GM12891 (cell line): ENCODE measurements around the gene SRL.
"Not testable (repeated sequence)": the region's sequence is repeated elsewhere in the genome, so short reads cannot be mapped to it uniquely, and the experiment has no call there.

Experiments used
- DNase-seq: peaks from one replicate; pipeline ENCODE4 v3.0.0; 2011; ENCODE audit warnings: low spot score; ENCODE audit not compliant: insufficient read length
- FAIRE-seq: peaks from 2 replicates; lab custom pipeline; 2011; peaks lifted over from hg19 to GRCh38; lab: Jason Lieb, UNC
- PAX5 ChIP-seq: IDR thresholded peaks from 2 replicates; pipeline ENCODE4 v1.6.1; 2011; ENCODE audit warnings: low read length, moderate library complexity, mild to moderate bottlenecking; ENCODE audit not compliant: insufficient read depth, severe bottlenecking
- POLR2A ChIP-seq: IDR thresholded peaks from 2 replicates; pipeline ENCODE4 v1.6.1; 2011; ENCODE audit warnings: low read depth, low read length, control low read depth
- POLR2AphosphoS5 ChIP-seq: IDR thresholded peaks from 2 replicates; pipeline ENCODE4 v1.6.1; 2011; ENCODE audit warnings: low read depth, low read length, control low read depth
- POU2F2 ChIP-seq: IDR thresholded peaks from 2 replicates; pipeline ENCODE4 v1.6.1; 2011; ENCODE audit warnings: low read depth, mild to moderate bottlenecking, control low read depth, low read length, moderate library complexity
- SPI1 ChIP-seq: IDR thresholded peaks from 2 replicates; pipeline ENCODE4 v1.6.1; 2011; ENCODE audit warnings: low read depth, low read length, control low read depth
- TAF1 ChIP-seq: IDR thresholded peaks from 2 replicates; pipeline ENCODE4 v1.6.1; 2011; ENCODE audit warnings: low read depth, low read length, control low read depth

Gene SRL

DNA sequence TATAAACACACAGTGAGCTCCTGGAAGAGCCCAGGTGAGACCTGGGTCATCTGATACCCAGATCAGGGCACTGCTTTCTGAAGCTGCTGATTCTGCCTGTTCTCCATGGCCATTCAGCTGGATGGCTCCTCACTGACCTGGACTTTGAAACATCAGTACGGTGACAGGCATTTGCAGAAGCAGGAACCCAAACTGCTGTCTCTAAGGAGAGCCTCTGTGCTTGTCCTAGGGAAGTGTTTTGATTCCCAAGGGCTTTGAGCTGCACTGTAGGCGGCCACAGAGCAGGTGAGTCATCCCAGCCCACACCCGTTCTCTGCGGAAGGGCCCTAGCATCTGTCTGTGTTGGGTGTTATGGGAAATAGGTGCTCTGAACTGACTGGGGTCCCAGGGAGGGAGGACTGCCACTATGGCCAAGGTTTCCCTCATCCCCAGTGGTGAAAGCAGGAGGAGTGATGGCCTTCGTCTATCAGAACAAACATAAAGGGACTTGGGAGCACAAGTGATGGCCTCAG lies 64.9 kb downstream of the SRL start:
- DNase-seq (peak; percentile 30), FAIRE-seq (peak; percentile 47)
- no peak for TF ChIP-seq POU2F2
- no peak for TF ChIP-seq POLR2AphosphoS5
- peak; percentile 29; the same call in 1 of the 2 replicates for TF ChIP-seq SPI1

DNA sequence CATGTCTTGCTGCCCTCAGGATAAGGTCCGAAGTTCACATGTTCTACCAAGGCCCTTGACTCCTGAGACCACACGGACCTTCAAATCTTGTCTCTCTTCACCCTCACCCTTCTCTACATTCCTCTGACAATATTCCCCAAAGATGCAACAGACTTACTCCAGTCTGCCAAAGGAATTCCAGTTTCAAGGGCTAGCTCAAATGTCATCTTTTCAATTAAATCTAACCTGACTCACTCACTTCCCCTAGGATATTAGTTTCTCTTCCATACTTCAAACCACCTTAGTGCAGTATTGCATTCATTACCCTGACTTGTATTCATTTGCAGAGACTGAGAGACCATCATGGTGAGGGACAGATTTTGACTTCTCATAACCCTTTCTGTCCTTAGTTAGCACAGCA lies 66.0 kb downstream of the SRL start:
- DNase-seq (no peak), FAIRE-seq (no peak)
- TF ChIP-seq SPI1 (no peak), POU2F2 (no peak), PAX5 (no peak)

DNA sequence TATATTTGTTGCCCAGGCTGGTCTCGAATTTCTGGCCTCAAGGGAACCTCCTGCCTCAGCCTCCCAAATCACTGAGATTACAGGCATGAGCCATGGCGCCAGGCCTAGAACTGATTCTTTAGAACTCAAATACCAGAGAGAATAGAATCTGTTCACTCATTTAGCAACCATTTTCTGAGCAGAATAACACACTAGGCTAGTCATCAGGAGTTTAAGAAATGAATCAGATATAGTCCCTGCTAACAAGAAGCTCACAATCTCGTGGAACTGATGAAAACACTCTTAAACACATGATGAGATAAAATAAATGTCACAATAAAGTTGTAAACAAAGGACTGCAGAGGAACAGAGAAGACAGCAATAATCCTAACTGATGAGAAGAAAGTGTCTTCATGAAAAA lies 69.8 kb downstream of the SRL start:
- FAIRE-seq (no peak), DNase-seq (no peak)

DNA sequence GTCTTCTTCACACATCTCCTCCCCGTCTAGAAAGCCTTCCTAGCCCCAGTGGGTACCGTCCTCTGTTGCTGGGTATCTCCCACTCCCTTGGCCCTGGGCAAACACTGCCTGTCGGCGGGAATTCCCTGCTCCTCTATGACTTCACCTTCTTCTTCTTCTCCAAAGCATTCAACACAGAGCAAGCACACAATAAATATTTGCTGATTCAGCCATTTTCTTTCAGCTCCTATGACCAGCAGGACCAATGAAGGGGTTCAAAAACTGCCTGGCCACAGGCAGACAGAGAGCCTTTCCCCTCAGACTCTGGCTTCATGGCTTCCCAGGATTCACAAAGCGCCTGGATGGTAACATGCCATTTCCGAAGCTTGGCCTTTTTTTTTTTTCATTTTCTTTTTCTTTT lies 72.5 kb downstream of the SRL start:
- DNase-seq (no peak), FAIRE-seq (no peak)
- TF ChIP-seq POU2F2 (no peak), PAX5 (no peak), SPI1 (no peak), POLR2AphosphoS5 (no peak), POLR2A (no peak), TAF1 (no peak)

More for the DNA sequence above, 69.8 kb downstream of the SRL start:
- TF ChIP-seq PAX5 (no peak), POLR2A (no peak), TAF1 (no peak), POU2F2 (no peak), POLR2AphosphoS5 (no peak), SPI1 (no peak)

DNA sequence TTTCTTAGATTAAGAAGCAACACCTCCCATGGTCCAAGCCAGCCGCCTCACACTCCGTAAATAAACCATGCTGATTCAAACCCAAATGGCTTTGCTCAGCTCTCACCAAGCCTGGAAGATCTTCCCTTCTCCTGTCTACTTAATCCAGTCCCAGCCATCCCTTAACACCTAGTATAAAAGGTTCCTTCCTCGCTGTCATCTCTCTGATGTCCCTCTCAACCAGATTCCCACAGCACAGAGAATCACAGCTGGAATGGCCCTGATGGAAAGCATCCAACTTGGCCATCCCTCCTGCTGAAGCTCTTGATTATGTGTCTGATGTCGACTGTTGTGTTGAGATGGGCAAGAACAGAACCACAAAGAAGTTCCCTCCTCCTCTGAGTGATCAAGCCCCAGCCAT lies 75.1 kb downstream of the SRL start:
- no peak for FAIRE-seq
- TF ChIP-seq TAF1: no peak
- no peak for TF ChIP-seq POLR2AphosphoS5
- TF ChIP-seq PAX5: no peak
- no peak for TF ChIP-seq POLR2A
- TF ChIP-seq SPI1: no peak
- TF ChIP-seq POU2F2: no peak
- no peak for DNase-seq

DNA sequence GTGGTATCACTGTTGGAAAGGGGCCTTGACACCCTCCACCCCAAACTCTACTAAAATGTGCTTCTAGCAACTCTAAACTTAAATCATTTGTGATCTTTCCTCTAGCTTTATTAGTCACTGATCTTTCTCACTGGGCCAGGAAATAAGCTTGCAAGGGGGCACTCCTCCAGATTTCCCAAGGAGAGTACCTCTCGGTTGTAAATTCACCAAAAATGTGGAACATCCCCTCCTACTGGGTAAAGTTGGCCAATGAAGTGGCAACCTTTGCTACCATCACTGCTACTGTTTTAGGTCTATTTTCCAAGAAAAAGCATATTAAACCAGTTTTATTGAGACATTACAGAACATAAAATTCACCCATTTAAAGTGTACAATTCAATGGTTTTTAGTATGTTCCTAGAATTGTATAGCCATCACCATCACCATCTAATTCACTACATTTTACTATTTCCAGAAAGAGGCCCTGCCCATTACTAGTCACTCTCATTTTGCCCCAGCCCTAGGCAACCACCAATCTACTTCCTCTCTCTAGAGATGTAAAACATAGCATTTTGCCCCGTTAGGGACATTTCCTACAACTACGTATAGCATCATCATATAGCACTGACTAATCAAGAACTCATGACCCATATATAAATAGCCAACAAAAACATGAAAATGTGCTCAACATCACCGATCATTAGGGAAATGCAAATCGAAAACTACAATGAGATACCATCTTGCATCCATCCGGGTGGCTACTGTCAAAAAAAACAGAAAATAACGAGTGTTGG lies 81.0 kb downstream of the SRL start:
- FAIRE-seq: no peak
- DNase-seq: no peak
- TF ChIP-seq SPI1: peak; percentile 19; the same call in 1 of the 2 replicates
- no peak for TF ChIP-seq TAF1

DNA sequence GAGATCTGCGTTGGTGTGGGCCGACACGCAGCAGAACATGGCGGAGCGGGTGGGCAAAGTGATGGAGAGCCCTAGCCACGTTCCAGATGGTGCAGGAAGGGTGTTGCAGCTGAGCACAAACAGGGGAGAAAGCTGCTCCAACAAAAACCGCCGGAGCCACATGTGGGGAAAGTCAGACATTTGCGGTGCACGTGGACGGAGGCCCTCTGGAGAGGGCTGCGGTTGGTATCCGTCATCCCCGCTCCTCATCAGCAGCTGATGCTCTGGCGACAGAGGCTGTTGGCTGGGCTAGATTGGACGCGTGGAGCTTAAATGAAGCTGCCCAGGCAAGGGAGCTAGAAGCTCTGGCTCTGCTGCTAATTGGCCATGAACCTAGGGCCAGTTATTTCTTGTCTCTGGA lies 82.2 kb downstream of the SRL start:
- 0 out of 2 replicates have a peak, but pooled peaks have one; percentile 1 for TF ChIP-seq SPI1
- TF ChIP-seq TAF1: no peak
- FAIRE-seq (no peak), DNase-seq (no peak)

DNA sequence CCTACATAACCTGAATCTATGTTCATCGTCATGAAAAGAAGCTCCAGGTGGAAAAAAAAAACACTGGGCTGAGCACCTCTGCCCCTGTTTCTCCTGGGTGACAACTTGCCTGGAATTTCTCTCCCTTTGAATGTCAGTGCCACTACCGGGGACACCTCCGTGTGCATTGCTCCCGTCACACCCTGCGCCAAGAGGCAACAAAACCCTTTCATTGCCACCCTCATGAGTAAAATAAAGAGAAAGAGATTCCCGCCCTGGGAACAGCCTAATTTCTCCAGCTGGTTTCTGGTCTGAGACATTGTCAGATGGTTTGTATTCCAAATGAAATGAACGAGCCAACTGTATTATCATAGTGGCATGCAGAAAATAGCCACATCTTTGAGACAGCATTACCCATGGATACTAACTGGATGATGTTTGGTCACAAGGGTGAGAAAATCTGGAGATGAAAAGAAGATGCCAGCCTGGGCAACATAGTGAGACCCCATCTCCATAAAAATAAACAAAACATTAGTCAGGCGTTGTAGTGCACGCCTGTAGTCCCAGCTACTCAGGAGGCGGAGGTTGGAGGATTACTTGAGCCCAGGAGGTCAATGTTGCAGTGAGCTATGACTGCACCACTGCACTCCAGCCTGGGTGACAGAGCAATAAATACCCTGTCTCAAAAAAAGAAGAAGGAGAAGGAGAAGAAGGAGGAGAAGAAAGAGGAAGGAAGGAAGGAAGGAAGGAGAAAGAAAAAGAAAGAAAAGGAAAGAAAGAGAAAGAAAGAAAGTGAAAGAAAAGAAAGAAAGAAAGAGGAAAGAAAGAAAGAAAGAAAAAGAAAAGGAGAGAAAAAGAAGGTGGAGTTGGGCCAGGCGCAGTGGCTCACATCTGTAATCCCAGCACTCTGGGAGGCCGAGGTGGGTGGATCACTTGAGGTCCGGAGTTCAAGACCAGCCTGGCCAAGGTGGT lies 83.5 kb downstream of the SRL start:
- DNase-seq: no peak
- TF ChIP-seq PAX5 (no peak), POLR2AphosphoS5 (no peak), SPI1 (no peak), POU2F2 (no peak), POLR2A (no peak), TAF1 (no peak)
- FAIRE-seq: no peak

DNA sequence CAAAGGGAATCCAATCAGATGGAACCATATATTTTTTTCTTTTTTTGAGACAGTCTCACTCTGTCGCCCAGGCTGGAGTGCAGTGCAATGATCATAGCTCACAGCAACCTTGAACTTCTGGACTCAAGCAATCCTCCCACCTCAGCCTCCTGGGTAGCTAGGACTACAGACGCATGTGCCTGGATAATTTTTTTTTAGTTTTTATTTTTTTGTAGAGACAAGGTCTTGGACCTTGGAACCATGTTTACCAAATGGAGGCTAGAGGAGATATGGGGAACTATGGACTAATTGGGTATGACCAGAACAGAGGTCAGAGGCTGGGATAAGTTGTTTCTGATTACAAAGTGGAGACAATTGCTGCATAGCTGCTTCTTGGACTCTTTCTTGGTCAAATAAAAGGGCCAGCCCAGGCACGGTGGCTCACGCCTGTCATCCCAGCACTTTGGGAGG lies 84.5 kb downstream of the SRL start:
- FAIRE-seq: no peak
- TF ChIP-seq POU2F2: no peak
- no peak for TF ChIP-seq PAX5
- no peak for TF ChIP-seq POLR2A
- TF ChIP-seq SPI1: no peak
- TF ChIP-seq POLR2AphosphoS5: no peak
- no peak for TF ChIP-seq TAF1

DNA sequence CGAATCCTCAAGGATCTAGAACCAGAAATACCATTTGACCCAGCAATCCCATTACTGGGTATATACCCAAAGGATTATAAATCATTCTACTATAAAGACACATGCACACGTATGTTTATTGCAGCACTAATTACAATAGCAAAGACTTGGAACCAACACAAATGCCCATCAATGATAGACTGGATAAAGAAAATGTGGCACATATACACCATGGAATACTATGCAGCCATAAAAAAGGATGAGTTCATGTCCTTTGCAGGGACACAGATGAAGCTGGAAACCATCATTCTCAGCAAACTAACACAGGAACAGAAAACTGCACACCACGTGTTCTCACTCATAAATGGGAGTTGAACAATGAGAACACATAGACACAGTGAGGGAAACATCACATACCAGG lies 85.4 kb downstream of the SRL start:
- not testable (repeated sequence) for FAIRE-seq, DNase-seq

More for the DNA sequence above, 84.5 kb downstream of the SRL start:
- no peak for DNase-seq

DNA sequence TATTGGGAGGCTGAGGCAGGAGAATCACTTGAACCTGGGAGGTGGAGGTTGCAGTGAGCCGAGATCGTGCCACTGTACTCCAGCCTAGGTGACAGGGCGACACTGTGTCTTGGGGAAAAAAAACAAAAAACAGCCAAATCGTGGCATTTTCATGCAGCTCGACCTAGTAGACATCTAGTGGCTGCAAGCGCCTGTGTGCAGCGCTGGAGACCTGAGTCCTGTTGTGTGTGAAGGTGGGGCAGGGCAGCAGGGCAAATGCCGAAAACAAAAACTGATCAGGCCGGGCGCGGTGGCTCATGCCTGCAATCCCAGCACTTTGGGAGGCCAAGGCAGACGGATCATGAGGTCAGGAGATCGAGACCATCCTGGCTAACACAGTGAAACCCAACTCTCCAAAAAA lies 88.5 kb downstream of the SRL start:
- not testable (repeated sequence) for FAIRE-seq, DNase-seq
